Hepatocyte (in vitro differentiated cells): Measurements from ENCODE around the gene FAM98A.

Experiments
- CTCF ChIP-seq: fragments of 200-600 bp; sonication (generic); IDR thresholded peaks from 2 replicates; pipeline ENCODE4 v1.5.1; 2016; ENCODE audit warnings: antibody characterized with exemption, mild to moderate bottlenecking; ENCODE audit not compliant: poor library complexity
- EZH2 ChIP-seq: fragments of 200-600 bp; sonication (generic); IDR thresholded peaks from 2 replicates; pipeline ENCODE4 v1.6.1; 2016; ENCODE audit warnings: antibody characterized with exemption, mild to moderate bottlenecking, borderline replicate concordance
- EZH2phosphoT487 ChIP-seq: fragments of 200-600 bp; sonication (generic); IDR thresholded peaks from one replicate; pipeline ENCODE4 v1.6.1; 2018; ENCODE audit warnings: antibody characterized with exemption, mild to moderate bottlenecking, low read depth, moderate library complexity; ENCODE audit not compliant: unreplicated experiment, severe bottlenecking

GRCh38 chr2:33550206-33550605 lies 48.9 kb downstream of the FAM98A start:
- TF ChIP-seq CTCF (no peak), EZH2 (no peak), EZH2phosphoT487 (no peak)
